OCI-LY3 (cell line): ENCODE measurements around the gene HOXB1.

Experiments used
- H2AFZ ChIP-seq: fragments of 200-600, 300-600 bp; shearing (Covaris generic); 2 replicates; pipeline ENCODE4 v1.6.0; 2014; ENCODE audit warnings: antibody characterized with exemption, low read depth, low read length
- H3K27ac ChIP-seq: fragments of 200-600, 300-600 bp; sonication (generic); 2 replicates; pipeline ENCODE4 v1.5.1; 2014; ENCODE audit warnings: mild to moderate bottlenecking, low read length, moderate library complexity, mixed read lengths
- H3K27me3 ChIP-seq: fragments of 200-600, 300-600 bp; sonication (generic); 2 replicates; pipeline ENCODE4 v1.6.1; 2014; ENCODE audit warnings: low read depth, low read length, mixed read lengths
- H3K36me3 ChIP-seq: fragments of 200-600, 300-600 bp; sonication (generic); replicated peaks from 2 replicates; pipeline ENCODE3; 2014; ENCODE audit warnings: low read depth, low read length, mixed read lengths
- H3K4me1 ChIP-seq: fragments of 300-600, 200-600 bp; sonication (generic); 2 replicates; pipeline ENCODE4 v1.6.1; 2014; ENCODE audit warnings: low read length, mixed read lengths
- H3K4me2 ChIP-seq: fragments of 200-600, 300-600 bp; sonication (generic); 2 replicates; pipeline ENCODE4 v1.6.1; 2014; ENCODE audit warnings: low read length, mixed read lengths
- H3K4me3 ChIP-seq: fragments of 300-600, 200-600 bp; sonication (generic); 2 replicates; pipeline ENCODE4 v1.5.1; 2014; ENCODE audit warnings: antibody characterized with exemption, mild to moderate bottlenecking, low read length, moderate library complexity
- H3K79me2 ChIP-seq: fragments of 300-600, 200-600 bp; shearing (Covaris generic); 2 replicates; pipeline ENCODE4 v1.6.1; 2014; ENCODE audit warnings: mild to moderate bottlenecking, low read length, mixed read lengths
- H3K9ac ChIP-seq: fragments of 300-600, 200-600 bp; shearing (Covaris generic); 2 replicates; pipeline ENCODE4 v1.6.0; 2014; ENCODE audit warnings: mild to moderate bottlenecking, low read length, moderate library complexity
- H3K9me3 ChIP-seq: fragments of 200-600, 300-600 bp; shearing (Covaris generic); 2 replicates; pipeline ENCODE4 v1.6.1; 2014; ENCODE audit warnings: low read length, mixed read lengths; ENCODE audit not compliant: insufficient read depth
- H4K20me1 ChIP-seq: fragments of 200-600, 300-600 bp; sonication (generic); 2 replicates; pipeline ENCODE4 v1.6.1; 2016; ENCODE audit warnings: low read length, mixed read lengths; ENCODE audit not compliant: insufficient read depth
- CTCF ChIP-seq: fragments of 200-600, 300-600 bp; sonication (generic); IDR thresholded peaks from 2 replicates; pipeline ENCODE4 v1.5.1; 2014; ENCODE audit warnings: antibody characterized with exemption, low read length, low read depth
- EZH2phosphoT487 ChIP-seq: fragments of 200-600 bp; shearing (Covaris generic); IDR thresholded peaks from 2 replicates; pipeline ENCODE4 v1.6.1; 2018; ENCODE audit warnings: antibody characterized with exemption, mixed run types, low read depth

HOXB1 gene

GRCh38 chr17:48571024-48571818, 40.4 kb upstream of the HOXB1 start:
- Histone ChIP-seq H3K4me2 (no peak overlapping the region), H2AFZ (no peak overlapping the region), H3K27ac (no peak overlapping the region), H3K9me3 (no peaks in the 10 kb centered on the region), H3K27me3 (no peaks in the 10 kb centered on the region), H4K20me1 (peaks cover 4% of the 10 kb centered on the region; the same call in 1 of the 2 replicates), H3K9ac (no peak overlapping the region), H3K79me2 (peaks cover 48% of the 10 kb centered on the region; the same call in 1 of the 2 replicates), H3K4me3 (no peak overlapping the region), H3K4me1 (peaks cover 26% of the 10 kb centered on the region), H3K36me3 (peaks cover 49% of the 10 kb centered on the region)
- TF ChIP-seq EZH2phosphoT487 = no peak
- TF ChIP-seq CTCF = no peak

- Histone ChIP-seq H3K4me2 (no peak overlapping the region), H3K79me2 (peaks cover 43% of the 10 kb centered on the region; the same call in 1 of the 2 replicates), H3K4me1 (peaks cover 20% of the 10 kb centered on the region), H4K20me1 (peaks cover 4% of the 10 kb centered on the region; the same call in 1 of the 2 replicates), H3K27me3 (no peaks in the 10 kb centered on the region), H3K27ac (no peak overlapping the region), H3K4me3 (no peak overlapping the region), H3K36me3 (peaks cover 48% of the 10 kb centered on the region), H2AFZ (no peak overlapping the region), H3K9ac (no peak overlapping the region), H3K9me3 (no peaks in the 10 kb centered on the region)
- TF ChIP-seq CTCF (no peak), EZH2phosphoT487 (no peak)
Observed at GRCh38 chr17:48570325-48571023, 39.7 kb upstream of the HOXB1 start.

GRCh38 chr17:48569674-48570324, 39.0 kb upstream of the HOXB1 start:
- Histone ChIP-seq H3K36me3 (peaks cover 46% of the 10 kb centered on the region), H3K79me2 (peaks cover 38% of the 10 kb centered on the region; the same call in 1 of the 2 replicates), H3K27ac (no peak overlapping the region), H4K20me1 (peaks cover 4% of the 10 kb centered on the region; the same call in 1 of the 2 replicates), H3K9me3 (no peaks in the 10 kb centered on the region), H3K9ac (no peak overlapping the region), H3K4me3 (no peak overlapping the region), H3K4me1 (peaks cover 22% of the 10 kb centered on the region), H2AFZ (no peak overlapping the region), H3K27me3 (no peaks in the 10 kb centered on the region), H3K4me2 (no peak overlapping the region)
- no peak for TF ChIP-seq EZH2phosphoT487
- no peak for TF ChIP-seq CTCF

GRCh38 chr17:48569240-48569582, 38.4 kb upstream of the HOXB1 start:
- no peaks in the 10 kb centered on the region for H3K27me3 ChIP-seq
- no peak overlapping the region for H3K9ac ChIP-seq
- TF ChIP-seq CTCF = no peak
- no peak for TF ChIP-seq EZH2phosphoT487
- H3K4me1 ChIP-seq = peaks cover 20% of the 10 kb centered on the region
- peaks cover 4% of the 10 kb centered on the region; the same call in 1 of the 2 replicates for H4K20me1 ChIP-seq
- H3K4me3 ChIP-seq = no peak overlapping the region
- peaks cover 40% of the 10 kb centered on the region; the same call in 1 of the 2 replicates for H3K79me2 ChIP-seq
- no peak overlapping the region for H2AFZ ChIP-seq
- H3K36me3 ChIP-seq = peaks cover 44% of the 10 kb centered on the region
- H3K9me3 ChIP-seq = no peaks in the 10 kb centered on the region
- no peak overlapping the region for H3K4me2 ChIP-seq
- H3K27ac ChIP-seq = no peak overlapping the region
